SHP77 (cell line): ENCODE data around the gene ADIRF.
A peak's percentile ranks its signal among the peaks of the same experiment; 100 is the strongest.
"Not testable (repeated sequence)": the region's sequence is repeated elsewhere in the genome, so short reads cannot be mapped to it uniquely, and the experiment has no call there.

Experiments
- DNase-seq, 2 experiments: peaks; one replicate each; lab custom pipeline; 2025; lab: John Stamatoyannopoulos, UW

Gene ADIRF

GRCh38 chr10:86968271-86968993 lies at the start of gene ADIRF:
Gene ADIRF (plus strand): TSS chr10:86968482. CDS start chr10:86968545, 63 bp downstream.
- no peak for DNase-seq

DNA sequence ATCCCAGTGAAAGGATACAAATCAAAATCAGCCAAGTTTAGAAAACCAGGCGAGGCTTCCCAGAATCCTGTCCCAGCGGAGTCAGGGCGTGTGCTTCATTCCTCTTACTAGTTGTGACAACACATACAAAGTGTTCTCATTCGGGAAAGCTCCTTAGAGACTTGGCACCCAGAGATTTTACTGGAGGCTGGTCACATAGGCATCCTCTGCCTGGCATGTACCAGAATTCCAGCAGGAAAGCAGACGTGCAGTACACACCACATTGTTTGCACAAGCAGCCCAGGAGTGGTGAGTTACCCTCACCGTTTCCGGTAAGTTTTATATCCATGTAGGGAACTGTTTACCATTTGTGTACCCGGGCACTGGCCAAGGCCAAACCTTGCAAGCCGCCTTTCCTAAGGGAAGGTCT lies 45.7 kb upstream of the ADIRF start:
- no peak for DNase-seq

DNA sequence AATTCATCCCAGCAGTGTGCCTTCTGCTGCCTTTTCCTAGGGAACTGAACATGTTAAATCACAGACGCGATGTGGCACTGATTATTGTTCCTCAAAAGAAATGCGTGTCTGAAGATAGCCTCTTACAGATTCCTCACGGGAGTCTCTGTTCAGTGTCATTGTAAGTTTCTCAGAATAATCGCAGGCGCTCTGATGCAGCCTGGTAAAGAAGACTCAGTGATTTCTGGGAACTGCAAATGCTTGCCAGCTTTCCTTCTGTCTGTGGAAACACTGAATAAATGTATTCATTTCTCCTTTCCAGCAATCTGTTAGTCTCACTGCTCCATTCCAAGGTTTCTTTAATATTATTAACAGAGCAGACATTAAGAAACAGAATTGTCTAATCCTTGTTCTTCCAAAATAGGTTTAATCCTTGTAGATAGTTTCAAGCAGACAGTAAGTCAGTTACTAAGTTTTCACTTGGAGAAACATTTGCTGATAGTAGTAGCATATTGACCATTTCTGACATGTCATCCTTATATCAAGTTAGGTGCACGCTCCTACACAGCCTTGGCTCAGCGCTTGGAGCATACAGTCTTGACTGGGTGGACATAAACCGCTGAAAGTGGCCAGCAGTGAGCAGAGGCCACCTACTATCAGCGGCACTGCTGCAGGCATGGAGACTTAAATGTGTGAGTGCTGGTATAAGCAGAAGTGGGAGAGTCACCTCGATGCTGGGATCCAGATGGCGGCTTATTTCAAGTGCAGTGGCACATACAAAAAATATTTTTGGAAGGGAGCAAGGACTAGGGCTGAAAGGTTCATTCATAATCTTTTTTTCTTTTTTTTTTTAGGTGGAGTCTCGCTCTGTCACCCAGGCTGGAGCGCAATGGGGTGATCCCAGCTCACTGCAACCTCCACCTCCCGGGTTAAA lies 38.6 kb upstream of the ADIRF start:
- no peak for DNase-seq

DNA sequence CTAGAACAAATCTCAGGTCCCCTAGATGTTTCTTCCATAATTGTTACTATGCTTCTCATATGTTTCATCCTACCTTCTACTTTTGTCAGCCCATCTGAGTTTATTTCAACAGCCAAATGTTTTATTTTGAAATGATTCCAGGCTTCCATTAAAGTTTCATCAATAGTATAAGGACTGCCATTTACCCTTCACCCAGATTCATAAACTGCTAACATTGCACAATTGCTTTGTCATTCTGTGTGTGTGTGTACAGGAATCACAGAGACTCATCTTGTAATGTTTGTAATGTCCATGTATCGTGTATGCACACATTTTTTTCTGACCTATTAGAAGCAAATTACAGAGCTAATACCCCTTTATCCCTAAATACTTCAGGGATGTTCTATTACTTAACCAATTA lies 36.4 kb upstream of the ADIRF start:
- DNase-seq = no peak

DNA sequence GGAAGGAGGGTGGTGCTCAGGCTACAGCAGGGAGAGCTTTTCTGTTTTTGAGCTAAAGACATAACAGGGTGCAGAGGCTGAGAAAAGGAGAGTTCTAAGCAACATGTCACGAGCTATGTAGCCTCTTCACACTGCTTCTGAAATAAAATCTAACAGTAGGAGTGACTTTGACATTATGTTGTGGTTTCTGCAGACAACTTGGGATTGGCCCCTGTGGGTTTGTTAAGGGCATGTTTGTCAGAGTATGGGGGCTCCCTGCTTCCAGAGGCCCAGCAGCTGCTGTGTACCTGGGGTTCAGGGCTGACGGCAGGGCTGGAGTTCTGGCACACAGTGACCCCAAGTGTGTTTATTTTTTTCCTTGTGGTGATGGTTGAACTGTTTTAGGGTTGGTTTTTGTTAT lies 35.6 kb upstream of the ADIRF start:
- DNase-seq = no peak

GRCh38 chr10:86934162-86934711 lies 34.0 kb upstream of the ADIRF start:
- DNase-seq = not testable (repeated sequence)

- peak; percentile 18 to 48 for DNase-seq
Observed at GRCh38 chr10:86936661-86937501, 31.4 kb upstream of the ADIRF start.

DNA sequence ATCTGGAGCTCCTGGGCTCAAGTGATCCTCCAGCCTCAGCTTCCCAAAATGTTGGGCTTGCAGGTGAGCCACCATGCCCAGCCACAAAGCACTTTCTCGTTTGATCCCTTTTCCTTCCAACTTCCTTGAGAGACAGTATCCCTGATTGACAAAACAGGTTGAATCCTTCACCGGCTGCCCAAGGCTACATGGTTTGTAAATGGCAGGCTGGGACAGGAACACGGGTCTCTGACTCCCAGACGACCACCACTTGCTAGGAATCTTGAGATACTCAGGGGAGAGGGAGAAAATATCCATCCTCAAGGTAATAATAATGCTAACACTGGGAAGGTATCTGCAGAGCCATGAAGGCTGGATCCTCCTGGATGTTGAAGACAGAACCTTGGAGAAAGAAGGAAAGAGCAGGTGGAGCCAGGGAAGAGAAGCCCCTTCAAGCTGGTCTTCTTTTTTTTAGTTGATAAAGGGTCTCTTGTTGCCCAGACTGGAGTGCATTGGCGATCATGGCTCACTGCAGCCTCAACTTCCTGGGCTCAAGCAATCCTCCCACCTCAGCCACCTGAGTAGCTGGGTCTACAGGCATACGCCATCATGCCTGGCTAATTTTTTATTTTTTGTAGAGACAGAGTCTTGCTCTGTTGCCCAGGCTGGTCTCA lies 30.7 kb upstream of the ADIRF start:
- no peak for DNase-seq

GRCh38 chr10:86938260-86938659 lies 30.0 kb upstream of the ADIRF start:
- DNase-seq = no peak

DNA sequence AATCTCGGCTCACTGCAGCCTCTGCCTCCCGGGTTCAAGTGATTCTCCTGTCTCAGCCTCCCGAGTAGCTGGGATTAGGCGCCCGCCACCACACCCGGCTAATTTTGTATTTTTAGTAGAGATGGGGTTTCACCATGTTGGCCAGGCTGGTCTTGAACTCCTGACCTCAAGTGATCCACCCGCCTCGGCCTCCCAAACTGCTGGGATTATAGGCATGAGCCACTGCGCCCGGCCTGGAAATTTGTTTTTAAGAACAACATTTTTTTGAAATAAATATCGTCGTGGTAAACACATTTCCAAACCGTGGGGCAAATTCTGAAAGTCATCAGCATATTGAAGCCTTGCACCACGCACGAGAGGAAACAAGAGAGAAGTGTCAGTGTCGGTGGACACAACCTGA lies 28.2 kb upstream of the ADIRF start:
- not testable (repeated sequence) for DNase-seq

DNA sequence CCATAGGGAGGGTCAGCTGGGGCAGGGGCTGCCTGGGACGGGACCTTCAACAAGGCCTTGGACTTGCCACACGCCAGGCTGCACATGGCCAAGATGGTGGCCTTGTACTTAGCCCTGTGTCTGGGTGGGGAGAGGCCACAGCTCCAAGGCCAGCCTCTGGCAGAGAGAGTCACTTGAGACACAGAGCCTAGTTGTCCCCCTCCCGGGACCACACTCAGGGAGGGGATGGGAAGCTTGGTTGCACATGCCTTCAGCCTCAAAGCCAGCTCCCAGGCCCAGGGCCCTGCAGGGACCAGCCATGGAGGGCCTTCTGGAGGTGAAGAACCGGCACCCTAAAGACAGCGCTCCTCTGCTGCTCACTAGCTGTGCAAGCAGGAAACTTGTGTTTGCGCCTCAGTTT lies 27.6 kb upstream of the ADIRF start:
- DNase-seq = no peak

DNA sequence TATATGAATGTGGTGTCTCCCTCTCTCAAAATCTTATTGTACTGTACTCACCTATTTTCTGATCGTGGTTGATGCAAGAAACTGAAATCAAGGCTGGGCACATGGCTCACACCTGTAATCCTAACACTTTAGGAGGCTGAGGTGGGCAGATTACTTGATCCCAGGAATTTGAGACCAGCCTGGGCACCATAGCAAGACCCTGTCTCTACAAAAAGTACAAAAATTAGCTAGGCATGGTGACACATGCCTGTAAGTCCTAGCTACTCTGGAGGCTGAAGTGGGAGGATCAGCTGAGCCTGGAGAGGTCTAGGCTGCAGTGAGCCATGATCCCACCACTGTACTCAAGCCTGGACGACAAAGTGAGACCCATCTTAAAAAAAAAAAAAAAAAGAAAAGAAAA lies 26.9 kb upstream of the ADIRF start:
- no peak for DNase-seq

DNA sequence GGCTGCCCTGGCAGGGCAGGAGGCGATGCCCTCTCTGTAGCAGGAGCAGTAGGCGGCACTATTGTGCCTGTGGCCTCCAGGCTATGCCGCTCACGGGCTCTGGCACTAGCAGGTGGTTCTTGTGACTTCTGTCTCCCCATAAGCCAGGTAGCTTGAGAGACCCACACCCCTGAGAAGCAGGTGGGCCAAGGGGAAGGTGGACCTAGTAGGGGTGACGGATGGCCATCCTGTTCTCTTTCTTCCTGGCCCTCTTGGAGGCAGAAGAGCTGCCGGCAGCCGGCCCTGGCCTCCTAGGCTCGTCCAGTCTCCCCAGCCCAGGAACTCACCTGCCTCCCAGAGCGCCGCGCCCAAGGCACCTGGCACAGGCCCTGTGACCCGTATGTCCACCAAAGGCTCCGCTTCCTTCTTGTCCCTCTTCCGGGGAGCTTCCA lies 26.3 kb upstream of the ADIRF start:
- no peak for DNase-seq

GRCh38 chr10:86942441-86943315 lies 25.6 kb upstream of the ADIRF start:
- no peak for DNase-seq

DNA sequence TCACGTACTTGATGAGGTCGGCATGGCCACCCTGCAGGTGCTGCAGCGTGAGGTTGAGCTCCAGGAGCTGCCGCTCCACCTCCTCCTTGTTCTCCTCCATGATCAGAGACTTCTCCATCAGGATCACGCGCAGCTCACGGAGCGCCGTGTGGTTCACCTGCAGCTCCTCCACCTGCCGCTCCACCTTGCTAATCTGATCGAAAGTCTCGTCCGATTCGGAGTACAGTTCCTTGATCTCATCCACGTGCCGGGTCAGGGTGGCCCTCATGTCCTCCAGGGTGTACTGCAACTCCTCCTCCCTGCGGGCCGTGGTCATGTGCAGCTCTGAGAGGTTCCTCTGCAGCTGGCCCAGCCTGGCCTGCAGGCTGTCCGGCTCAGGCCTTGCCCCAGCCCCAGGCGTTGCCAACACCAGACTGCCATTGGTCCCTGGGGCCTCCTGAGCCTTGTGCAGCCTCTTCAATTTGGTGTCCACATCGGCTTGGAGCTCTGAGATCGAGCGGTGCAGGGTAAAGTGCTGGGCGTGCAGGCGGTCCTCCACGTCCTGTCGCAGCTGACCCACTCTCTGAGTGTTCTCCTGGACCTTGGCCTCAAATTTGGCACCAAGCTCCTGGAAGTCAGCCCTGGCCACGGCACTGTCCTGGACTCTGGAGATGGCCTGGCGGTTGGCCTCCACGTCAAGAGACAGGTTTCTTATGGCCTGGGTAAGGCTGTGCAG lies 24.8 kb upstream of the ADIRF start:
- DNase-seq = no peak

GRCh38 chr10:86944031-86944419 lies 24.3 kb upstream of the ADIRF start:
- DNase-seq = no peak

GRCh38 chr10:86944471-86944870 lies 23.8 kb upstream of the ADIRF start:
- DNase-seq = no peak

DNA sequence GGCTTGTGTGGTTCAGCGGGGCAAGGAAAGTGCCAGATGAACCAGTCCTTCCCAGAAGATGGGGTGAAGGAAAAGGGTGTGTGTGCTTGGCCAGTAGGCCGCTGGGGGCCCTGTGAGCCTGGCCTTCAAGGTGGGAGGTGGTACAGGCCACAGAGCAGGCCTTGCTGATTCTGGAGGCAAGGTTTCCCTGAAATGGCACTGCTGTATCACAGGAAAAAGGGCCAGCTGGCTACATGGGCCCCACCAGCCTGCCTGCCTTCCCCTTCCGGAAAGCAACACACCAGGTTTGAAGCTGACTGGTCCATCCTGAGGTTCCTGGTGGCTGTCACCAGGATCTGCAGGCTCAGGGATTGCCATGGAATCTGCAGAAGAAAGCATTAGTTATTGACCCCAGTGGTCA lies 23.4 kb upstream of the ADIRF start:
- no peak for DNase-seq

DNA sequence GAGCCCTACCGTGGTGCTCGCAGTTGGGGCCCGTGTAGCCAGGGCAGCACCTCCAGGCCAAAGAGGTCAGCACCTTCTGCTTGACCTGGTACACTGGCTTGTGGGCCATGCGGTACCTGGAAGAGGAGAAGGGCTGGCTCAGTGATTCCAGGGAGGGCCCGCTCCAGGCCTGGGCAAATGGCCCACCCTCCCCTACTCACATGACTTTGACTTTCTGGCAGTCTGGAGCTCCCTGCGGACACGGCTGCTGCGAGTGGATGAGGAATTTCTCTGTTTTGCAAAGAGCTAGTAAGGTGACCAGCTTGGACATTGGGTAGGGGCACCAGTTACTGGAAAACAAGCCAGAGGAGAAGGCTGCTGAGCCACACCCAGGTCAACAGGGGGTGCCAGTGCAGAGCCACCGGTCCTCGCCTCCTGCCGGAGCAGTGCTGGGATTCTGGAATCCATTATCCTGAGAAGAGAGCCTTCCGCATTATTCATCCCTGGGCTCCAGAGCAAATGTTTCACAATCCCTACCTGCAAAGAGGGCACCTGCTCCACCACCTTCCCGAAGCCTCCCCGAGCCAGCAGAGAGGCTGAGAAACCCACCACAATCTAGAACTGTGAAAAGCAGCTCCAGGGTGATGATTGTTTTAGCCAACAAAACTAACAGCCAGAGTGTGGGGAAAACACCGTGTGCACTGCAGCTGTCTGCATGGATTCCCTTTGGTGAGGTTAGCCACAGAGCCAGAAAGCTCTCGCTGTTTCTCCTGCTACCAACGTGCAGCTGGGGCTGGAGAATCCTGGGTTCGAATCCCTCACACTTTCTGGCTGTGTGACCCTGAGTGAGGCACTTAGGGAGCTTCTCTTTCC lies 22.7 kb upstream of the ADIRF start:
- peak; percentile 12 to 38 for DNase-seq
